ENCODE data around the gene KEAP1.

GRCh38 chr19:10453852-10454251, 49.3 kb downstream of the KEAP1 start:
- TF ChIP-seq CTCF (IDR thresholded peaks at IDR 0.05) (no peak), POLR2AphosphoS5 (IDR thresholded peaks at IDR 0.05; ENCODE audit: low read depth, low read length) (no peak), SIN3A (IDR thresholded peaks at IDR 0.05; ENCODE audit: borderline replicate concordance, insufficient read depth, low read depth, low read length) (no peak), REST (IDR thresholded peaks at IDR 0.05; ENCODE audit: insufficient read depth in 1 of 2, low read depth in 2 of 2, low read length in 1 of 2) (no peak)
